HCT116 (cell line): Measurements from ENCODE around the gene FAM131A. TPM values are rescaled to one million over a fixed set of nuclear protein-coding genes. Genes with fewer than 3 reads are reported as not detected.
"Not testable (repeated sequence)": the region's sequence is repeated elsewhere in the genome, so short reads cannot be mapped to it uniquely, and the experiment has no call there.

Experiments used
- ATAC-seq: fragments of 200-7000 bp; cut with Tn5 transposase; 2 replicates; pipeline ENCODE4 v1.9.1; 2020; ENCODE audit warnings: mild to moderate bottlenecking, moderate library complexity
- BruUV-seq: library from RNA; stranded (reverse); fragments of 400-500 nt; replicated peaks from 2 replicates; lab custom pipeline; 2021; lab: Mats Ljungman, UMichigan
- CTCF ChIA-PET: fragments of 300-600 bp; sonication (Branson Sonifier 250); formaldehyde crosslinking; loops from one replicate; lab custom pipeline; 2021; ENCODE audit warnings: antibody characterized with exemption; lab: Charles Lee
- POLR2A ChIA-PET: fragments of 300-600, 350-600 bp; sonication (Branson Sonifier 250); formaldehyde crosslinking; loops from one replicate; lab custom pipeline; 2021; ENCODE audit warnings: antibody characterized with exemption; lab: Charles Lee
- RAD21 ChIA-PET, 2 experiments: fragments of 300-600 bp; sonication (Branson Sonifier 250); formaldehyde crosslinking; loops; one replicate each; lab custom pipeline; 2023; ENCODE audit warnings: low total read pairs in 2 of 2; ENCODE audit not compliant: uncharacterized antibody in 2 of 2, unreplicated experiment in 2 of 2, low non-redundant PET in 1 of 2; lab: Charles Lee
- DNase-seq: peaks from one replicate; pipeline ENCODE4 v3.0.0-alpha.2; 2010; ENCODE audit warnings: low read depth, low spot score
- H2AFZ ChIP-seq: fragments of 200-600 bp; shearing (Covaris generic), sonication (generic); 2 replicates; pipeline ENCODE4 v1.6.1; 2017; ENCODE audit warnings: low read depth, mixed run types, mixed read lengths, antibody characterized with exemption, low read length; ENCODE audit not compliant: poor library complexity, severe bottlenecking
- H3K27ac ChIP-seq: 2 replicates; pipeline ENCODE4 v1.5.1; 2012; ENCODE audit warnings: low read depth, low read length
- H3K27me3 ChIP-seq: fragments of 200-600 bp; sonication (generic); 2 replicates; pipeline ENCODE4 v1.6.1; 2016; ENCODE audit warnings: mixed run types, low read length, mixed read lengths; ENCODE audit not compliant: insufficient read depth
- H3K36me3 ChIP-seq, 2 experiments: fragments of 200-500 bp in 1 of 2; fragments of 200-600 bp in 1 of 2; sonication (Bioruptor generic) in 1 of 2; sonication (generic) in 1 of 2; 2 replicates each; pipeline versions ENCODE4 v1.5.1 to v1.6.1; 2014 to 2016; ENCODE audit warnings: low read length in 2 of 2, inconsistent platforms in 1 of 2, mixed read lengths in 1 of 2, mixed run types in 1 of 2; ENCODE audit not compliant: insufficient read depth in 2 of 2, control insufficient read depth in 1 of 2
- H3K4me1 ChIP-seq, 2 experiments: fragments of 200-600 bp in 1 of 2; sonication (generic) in 1 of 2; 2 replicates each; pipeline versions ENCODE4 v1.5.1 to v1.6.1; 2012 to 2017; ENCODE audit warnings: low read length in 2 of 2, inconsistent platforms in 1 of 2, mild to moderate bottlenecking in 1 of 2, mixed read lengths in 1 of 2, mixed run types in 1 of 2, moderate library complexity in 1 of 2; ENCODE audit not compliant: insufficient read depth in 2 of 2, control insufficient read depth in 1 of 2
- H3K4me2 ChIP-seq: fragments of 200-600 bp; sonication (generic); 2 replicates; pipeline ENCODE4 v1.6.1; 2017; ENCODE audit warnings: mixed run types, low read length, mixed read lengths
- H3K4me3 ChIP-seq, 2 experiments: fragments of 200-600 bp in 1 of 2; sonication (generic) in 1 of 2; replicated peaks in 1 of 2; 2 replicates each; pipeline ENCODE4 v1.5.1; 2011 to 2016; ENCODE audit warnings: low read length in 2 of 2, control low read depth in 1 of 2, low read depth in 1 of 2, mild to moderate bottlenecking in 1 of 2, mixed read lengths in 1 of 2, mixed run types in 1 of 2
- H3K79me2 ChIP-seq: fragments of 200-600 bp; sonication (generic); 2 replicates; pipeline ENCODE4 v1.6.1; 2017; ENCODE audit warnings: mild to moderate bottlenecking, mixed run types, low read length, moderate library complexity, mixed read lengths; ENCODE audit not compliant: insufficient read depth
- H3K9ac ChIP-seq: fragments of 200-600 bp; sonication (generic); 2 replicates; pipeline ENCODE4 v1.6.1; 2016; ENCODE audit warnings: low read length, mixed read lengths
- H3K9me2 ChIP-seq: fragments of 200-600 bp; sonication (generic), shearing (Covaris generic); 2 replicates; pipeline ENCODE4 v1.6.1; 2017; ENCODE audit warnings: mixed run types, mild to moderate bottlenecking, moderate library complexity; ENCODE audit not compliant: insufficient read depth
- H3K9me3 ChIP-seq, 2 experiments: fragments of 200-500 bp in 1 of 2; fragments of 200-600 bp in 1 of 2; sonication (Bioruptor generic) in 1 of 2; sonication (generic) in 1 of 2; 2 replicates each; pipeline ENCODE4 v1.6.1; 2014 to 2017; ENCODE audit warnings: low read length in 2 of 2, mixed read lengths in 2 of 2, inconsistent platforms in 1 of 2, low read depth in 1 of 2, mild to moderate bottlenecking in 1 of 2, mixed run types in 1 of 2, moderate library complexity in 1 of 2; ENCODE audit not compliant: control insufficient read depth in 1 of 2, insufficient read depth in 1 of 2
- H4K20me1 ChIP-seq: fragments of 200-600 bp; sonication (generic), shearing (Covaris generic); 2 replicates; pipeline ENCODE4 v1.6.1; 2017; ENCODE audit warnings: mixed run types, mild to moderate bottlenecking, moderate library complexity; ENCODE audit not compliant: insufficient read depth
- CEBPB ChIP-seq: IDR thresholded peaks from 2 replicates; pipeline ENCODE4 v1.6.1; 2012; ENCODE audit warnings: low read depth
- CTCF ChIP-seq, 3 experiments: fragments of 200-600 bp in 1 of 3; sonication (generic) in 1 of 3; IDR thresholded peaks in 2 of 3; conservative IDR thresholded peaks in 1 of 3; 2 replicates each; pipeline ENCODE4 v1.5.1; 2012 to 2017; ENCODE audit warnings: low read depth in 2 of 3, low read length in 2 of 3, antibody characterized with exemption in 1 of 3, borderline replicate concordance in 1 of 3, control low read depth in 1 of 3, mild to moderate bottlenecking in 1 of 3, mixed read lengths in 1 of 3, mixed run types in 1 of 3, moderate library complexity in 1 of 3; ENCODE audit not compliant: insufficient read depth in 1 of 3
- EGR1 ChIP-seq: IDR thresholded peaks from 2 replicates; pipeline ENCODE4 v1.6.1; 2012; ENCODE audit warnings: low read depth
- EZH2 ChIP-seq: fragments of 200-600 bp; sonication (generic); IDR thresholded peaks from 2 replicates; pipeline ENCODE4 v1.6.1; 2017; ENCODE audit warnings: antibody characterized with exemption, mixed run types
- EZH2phosphoT487 ChIP-seq: fragments of 200-600 bp; IDR thresholded peaks from 2 replicates; pipeline ENCODE4 v1.6.1; 2018; ENCODE audit warnings: antibody characterized with exemption, borderline replicate concordance
- FOSL1 ChIP-seq: IDR thresholded peaks from 2 replicates; pipeline ENCODE4 v1.6.1; 2012; ENCODE audit warnings: low read depth
- JUND ChIP-seq: IDR thresholded peaks from 2 replicates; pipeline ENCODE4 v1.6.1; 2012
- MAX ChIP-seq: IDR thresholded peaks from 2 replicates; pipeline ENCODE4 v1.6.1; 2012
- POLR2A ChIP-seq: IDR thresholded peaks from 2 replicates; pipeline ENCODE4 v1.7.0; 2011; ENCODE audit warnings: borderline replicate concordance; ENCODE audit not compliant: insufficient read depth, insufficient read length; ENCODE audit errors: extremely low read depth
- SIN3A ChIP-seq: IDR thresholded peaks from 2 replicates; pipeline ENCODE4 v1.6.1; 2012; ENCODE audit warnings: low read depth
- SP1 ChIP-seq: IDR thresholded peaks from 2 replicates; pipeline ENCODE4 v1.6.1; 2012; ENCODE audit warnings: low read depth
- SRF ChIP-seq: IDR thresholded peaks from 2 replicates; pipeline ENCODE4 v1.6.1; 2012; ENCODE audit warnings: low read depth
- YY1 ChIP-seq: IDR thresholded peaks from 2 replicates; pipeline ENCODE4 v1.6.1; 2011; ENCODE audit warnings: low read length, low read depth, moderate library complexity, mild to moderate bottlenecking; ENCODE audit not compliant: insufficient replicate concordance; ENCODE audit errors: extremely low read depth
- ZFX ChIP-seq: fragments of 450-650 bp; IDR thresholded peaks from 2 replicates; pipeline ENCODE4 v1.6.1; 2017
- ZNF274 ChIP-seq: fragments of 200-500 bp; sonication (Bioruptor generic); IDR thresholded peaks from 2 replicates; pipeline ENCODE4 v1.6.1; 2014; ENCODE audit warnings: mild to moderate bottlenecking, low read depth, low read length, inconsistent platforms
- intact Hi-C: fragments of 100-400 bp; cut with micrococcal nuclease; formaldehyde crosslinking; loops from 2 replicates; pipeline ENCODE4 v1.10.0; 2022
- total RNA-seq: library from RNA; stranded (reverse); gene quantifications from one replicate; pipeline ENCODE4 v1.2.1, GENCODE V29; 2021; ENCODE audit not compliant: unreplicated experiment
- TF ChIP-seq, protein P1 (sequence below): IDR thresholded peaks from 2 replicates; pipeline ENCODE4 v1.6.1; 2012

The FAM131A gene
- total RNA-seq, 1 experiment from 2014 or later, result 17.8 TPM

GRCh38 chr3:184338511-184338945 is 1.1 kb downstream of the FAM131A start (continued):
- TF ChIP-seq CTCF (IDR thresholded peaks at IDR 0.05 in 2 of 3, conservative IDR thresholded peaks at IDR 0.05 in 1 of 3; ENCODE audit: borderline replicate concordance in 1 of 3, insufficient read depth in 1 of 3, low read depth in 2 of 3, low read length in 2 of 3), result no peak
- no peak for TF ChIP-seq SIN3A
- no peak for TF ChIP-seq FOSL1
- TF ChIP-seq CEBPB, result no peak
- TF ChIP-seq JUND, result no peak

- Histone ChIP-seq H3K79me2 (peaks cover 22% of the 10 kb centered on the region; the same call in 1 of the 2 replicates), H3K4me1 (peaks cover 2 to 35% of the 10 kb centered on the region in 2 experiments; a peak in 3 of 4 replicates), H2AFZ (no peak overlapping the region), H3K36me3 (peaks cover 11 to 14% of the 10 kb centered on the region in 2 experiments; a peak in 3 of 4 replicates), H3K9me2 (no peaks in the 10 kb centered on the region), H3K4me2 (no peak overlapping the region), H3K9ac (no peak overlapping the region), H4K20me1 (peaks cover 13% of the 10 kb centered on the region; the same call in 1 of the 2 replicates), H3K4me3 (no peak overlapping the region), H3K27ac (no peak overlapping the region), H3K9me3 (no peaks in the 10 kb centered on the region), H3K27me3 (no peaks in the 10 kb centered on the region)
- ATAC-seq, result no peak
- TF ChIP-seq POLR2A (no peak), EGR1 (no peak), ZNF274 (no peak), SRF (no peak), JUND (no peak), SIN3A (no peak), EZH2 (no peak), EZH2phosphoT487 (no peak), MAX (no peak), YY1 (no peak), ZFX (no peak), SP1 (no peak)
- TF ChIP-seq, protein P1, sequence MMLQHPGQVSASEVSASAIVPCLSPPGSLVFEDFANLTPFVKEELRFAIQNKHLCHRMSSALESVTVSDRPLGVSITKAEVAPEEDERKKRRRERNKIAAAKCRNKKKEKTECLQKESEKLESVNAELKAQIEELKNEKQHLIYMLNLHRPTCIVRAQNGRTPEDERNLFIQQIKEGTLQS, result no peak
- DNase-seq, result no peak
- intact Hi-C loops, result no loop called here
- ChIA-PET CTCF (no interaction called here), RAD21 (no interaction called here), POLR2A (no interaction called here)
- BruUV-seq, result no TSS peak
Observed at GRCh38 chr3:184339001-184339400, 1.6 kb downstream of the FAM131A start.

DNA sequence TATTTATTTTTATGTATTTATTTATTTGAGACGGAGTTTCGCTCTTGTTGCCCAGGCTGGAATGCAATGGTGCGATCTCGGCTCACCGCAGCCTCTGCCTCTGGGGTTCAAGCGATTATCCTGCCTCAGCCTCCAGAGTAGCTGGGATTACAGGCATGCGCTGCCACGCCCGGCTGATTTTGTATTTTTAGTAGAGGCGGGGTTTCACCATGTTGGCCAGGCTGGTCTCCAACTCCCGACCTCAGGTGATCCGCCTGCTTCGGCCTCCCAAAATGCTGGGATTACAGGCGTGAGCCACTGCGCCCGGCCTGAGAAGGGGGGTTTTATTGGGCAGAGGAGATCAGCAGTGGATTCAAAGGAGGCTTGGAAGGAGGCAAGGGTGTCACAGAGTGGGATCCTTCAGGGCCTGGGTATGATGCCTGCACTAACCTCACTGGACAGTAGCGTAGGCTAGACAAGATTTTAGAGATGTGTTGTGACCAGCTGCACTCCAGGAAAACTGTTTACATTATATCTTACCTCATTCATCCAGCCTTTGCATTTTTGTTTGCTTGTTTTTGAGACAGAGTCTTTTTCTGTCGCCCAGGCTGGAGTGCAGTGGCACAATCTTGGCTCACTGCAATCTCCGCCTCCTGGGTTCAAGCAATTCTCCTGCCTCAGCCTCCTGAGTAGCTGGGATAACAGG is 2.2 kb downstream of the FAM131A start:
- H3K79me2 ChIP-seq, result peaks cover 22% of the 10 kb centered on the region; the same call in 1 of the 2 replicates
- peaks cover 2 to 29% of the 10 kb centered on the region in 2 experiments; a peak in 3 of 4 replicates for H3K4me1 ChIP-seq
- intact Hi-C loops, H3K27me3 ChIP-seq, H3K36me3 ChIP-seq, H3K27ac ChIP-seq, H3K9me3 ChIP-seq, POLR2A ChIA-PET, H3K9me2 ChIP-seq, H4K20me1 ChIP-seq, H3K9ac ChIP-seq, H2AFZ ChIP-seq, CTCF ChIA-PET, H3K4me3 ChIP-seq, H3K4me2 ChIP-seq, ATAC-seq, DNase-seq, BruUV-seq, RAD21 ChIA-PET: not testable (repeated sequence)
